ENCODE results near the gene ADCY6. TPM values are rescaled to one million over a fixed set of nuclear protein-coding genes. Genes with fewer than 3 reads are reported as not detected.

The ADCY6 gene
- total RNA-seq, 1 donor from 2014 or later, result 28.9 TPM

DNA sequence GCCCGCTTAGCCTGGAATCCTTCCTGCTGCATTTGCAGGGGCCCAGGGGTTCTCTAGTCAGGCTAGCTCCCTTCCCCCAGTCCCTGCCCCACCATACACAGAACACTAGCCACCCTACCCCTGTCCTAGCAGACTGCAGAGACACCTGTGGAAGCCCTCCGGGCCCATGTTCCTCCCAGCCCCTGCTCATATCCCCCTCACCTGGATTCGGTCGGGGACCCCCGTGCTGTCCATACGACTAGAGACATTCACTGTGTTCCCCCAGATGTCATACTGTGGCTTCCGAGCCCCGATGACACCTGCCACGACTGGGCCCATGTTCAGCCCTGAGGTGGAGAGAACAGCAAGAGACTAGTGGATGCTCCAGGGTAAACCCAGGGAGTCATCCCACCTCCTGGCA, 20.2 kb downstream of the ADCY6 start:
- no peaks in the 10 kb centered on the region for H3K79me2 ChIP-seq (ENCODE audit: insufficient read depth, low read length)
- H2AFZ ChIP-seq (ENCODE audit: low read depth, low read length), result no peak overlapping the region
- Mint-ChIP-seq H3K4me1 (ENCODE audit: low read depth, unreplicated experiment) (peaks cover 15% of the 10 kb centered on the region), H3K36me3 (ENCODE audit: low read depth, unreplicated experiment) (peaks cover 45% of the 10 kb centered on the region), H3K9me3 (ENCODE audit: unreplicated experiment) (peaks cover 3% of the 10 kb centered on the region), H3K27ac (ENCODE audit: unreplicated experiment) (no peak overlapping the region), H3K4me3 (ENCODE audit: unreplicated experiment) (no peak overlapping the region), H3K27me3 (ENCODE audit: low read depth, unreplicated experiment) (peaks cover 4% of the 10 kb centered on the region)
- H3K9ac ChIP-seq (ENCODE audit: low read length), result no peak overlapping the region
- no peak overlapping the region for H3K4me2 ChIP-seq (ENCODE audit: low read length)
- peaks cover 13% of the 10 kb centered on the region for H3K4me1 ChIP-seq (ENCODE audit: insufficient read depth, low read length)
- H3K36me3 ChIP-seq (ENCODE audit: insufficient read depth, low read length), result peaks cover 31% of the 10 kb centered on the region
- TF ChIP-seq, protein P1, sequence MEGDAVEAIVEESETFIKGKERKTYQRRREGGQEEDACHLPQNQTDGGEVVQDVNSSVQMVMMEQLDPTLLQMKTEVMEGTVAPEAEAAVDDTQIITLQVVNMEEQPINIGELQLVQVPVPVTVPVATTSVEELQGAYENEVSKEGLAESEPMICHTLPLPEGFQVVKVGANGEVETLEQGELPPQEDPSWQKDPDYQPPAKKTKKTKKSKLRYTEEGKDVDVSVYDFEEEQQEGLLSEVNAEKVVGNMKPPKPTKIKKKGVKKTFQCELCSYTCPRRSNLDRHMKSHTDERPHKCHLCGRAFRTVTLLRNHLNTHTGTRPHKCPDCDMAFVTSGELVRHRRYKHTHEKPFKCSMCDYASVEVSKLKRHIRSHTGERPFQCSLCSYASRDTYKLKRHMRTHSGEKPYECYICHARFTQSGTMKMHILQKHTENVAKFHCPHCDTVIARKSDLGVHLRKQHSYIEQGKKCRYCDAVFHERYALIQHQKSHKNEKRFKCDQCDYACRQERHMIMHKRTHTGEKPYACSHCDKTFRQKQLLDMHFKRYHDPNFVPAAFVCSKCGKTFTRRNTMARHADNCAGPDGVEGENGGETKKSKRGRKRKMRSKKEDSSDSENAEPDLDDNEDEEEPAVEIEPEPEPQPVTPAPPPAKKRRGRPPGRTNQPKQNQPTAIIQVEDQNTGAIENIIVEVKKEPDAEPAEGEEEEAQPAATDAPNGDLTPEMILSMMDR (IDR thresholded peaks at IDR 0.05; ENCODE audit: insufficient read depth, low read depth, low read length), result no peak
- TF ChIP-seq EZH2 (IDR thresholded peaks at IDR 0.05; ENCODE audit: insufficient read depth, low read length), result no peak
- no peaks in the 10 kb centered on the region for H3K9me3 ChIP-seq (ENCODE audit: insufficient read depth, low read depth, low read length)
- H4K20me1 ChIP-seq (ENCODE audit: insufficient read depth, low read length), result peaks cover 18% of the 10 kb centered on the region
- no peaks in the 10 kb centered on the region for H3K27me3 ChIP-seq (ENCODE audit: insufficient read depth, low read length)
- no peak overlapping the region for H3K4me3 ChIP-seq (ENCODE audit: insufficient read depth, low read depth, low read length)
- no peak for DNase-seq (ENCODE audit: low read depth)
- H3K27ac ChIP-seq (ENCODE audit: low read depth, low read length), result no peak overlapping the region
- FAIRE-seq, result no peak

DNA sequence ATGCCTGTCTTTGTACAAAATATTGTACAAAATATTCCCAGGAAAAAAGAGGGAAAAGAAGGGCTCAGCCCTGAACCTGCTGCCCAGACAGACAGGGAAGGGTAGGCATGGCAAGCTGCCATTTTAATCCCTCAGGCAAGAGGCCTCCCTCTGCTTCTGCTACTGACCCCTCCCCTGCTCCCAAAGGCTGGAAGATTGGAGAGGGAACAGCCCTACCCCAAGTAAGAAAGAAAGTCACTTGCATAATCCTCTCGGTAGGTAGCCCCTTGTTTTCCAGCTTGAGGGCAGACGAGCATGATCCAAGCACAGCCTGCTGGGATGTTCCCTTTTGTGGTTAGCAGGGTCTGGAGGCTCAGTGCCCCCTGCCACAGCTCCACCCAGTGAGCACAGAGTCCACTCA, 20.7 kb downstream of the ADCY6 start:
- peaks cover 4% of the 10 kb centered on the region for H3K27me3 Mint-ChIP-seq (ENCODE audit: low read depth, unreplicated experiment)
- Histone ChIP-seq H4K20me1 (ENCODE audit: insufficient read depth, low read length) (peaks cover 16% of the 10 kb centered on the region), H2AFZ (ENCODE audit: low read depth, low read length) (no peak overlapping the region), H3K4me1 (ENCODE audit: insufficient read depth, low read length) (peaks cover 13% of the 10 kb centered on the region), H3K9me3 (ENCODE audit: insufficient read depth, low read depth, low read length) (no peaks in the 10 kb centered on the region), H3K9ac (ENCODE audit: low read length) (no peak overlapping the region), H3K27me3 (ENCODE audit: insufficient read depth, low read length) (no peaks in the 10 kb centered on the region), H3K27ac (ENCODE audit: low read depth, low read length) (no peak overlapping the region), H3K36me3 (ENCODE audit: insufficient read depth, low read length) (peaks cover 26% of the 10 kb centered on the region), H3K4me3 (ENCODE audit: insufficient read depth, low read depth, low read length) (no peak overlapping the region), H3K79me2 (ENCODE audit: insufficient read depth, low read length) (no peaks in the 10 kb centered on the region), H3K4me2 (ENCODE audit: low read length) (no peak overlapping the region)
- no peak for TF ChIP-seq EZH2 (IDR thresholded peaks at IDR 0.05; ENCODE audit: insufficient read depth, low read length)
- TF ChIP-seq, protein P1 (IDR thresholded peaks at IDR 0.05; ENCODE audit: insufficient read depth, low read depth, low read length), result no peak
- H3K4me1 Mint-ChIP-seq (ENCODE audit: low read depth, unreplicated experiment), result peaks cover 15% of the 10 kb centered on the region
- peaks cover 3% of the 10 kb centered on the region for H3K9me3 Mint-ChIP-seq (ENCODE audit: unreplicated experiment)
- H3K4me3 Mint-ChIP-seq (ENCODE audit: unreplicated experiment), result no peak overlapping the region
- peaks cover 42% of the 10 kb centered on the region for H3K36me3 Mint-ChIP-seq (ENCODE audit: low read depth, unreplicated experiment)
- FAIRE-seq (no peak), DNase-seq (ENCODE audit: low read depth) (no peak)
- no peak overlapping the region for H3K27ac Mint-ChIP-seq (ENCODE audit: unreplicated experiment)

DNA sequence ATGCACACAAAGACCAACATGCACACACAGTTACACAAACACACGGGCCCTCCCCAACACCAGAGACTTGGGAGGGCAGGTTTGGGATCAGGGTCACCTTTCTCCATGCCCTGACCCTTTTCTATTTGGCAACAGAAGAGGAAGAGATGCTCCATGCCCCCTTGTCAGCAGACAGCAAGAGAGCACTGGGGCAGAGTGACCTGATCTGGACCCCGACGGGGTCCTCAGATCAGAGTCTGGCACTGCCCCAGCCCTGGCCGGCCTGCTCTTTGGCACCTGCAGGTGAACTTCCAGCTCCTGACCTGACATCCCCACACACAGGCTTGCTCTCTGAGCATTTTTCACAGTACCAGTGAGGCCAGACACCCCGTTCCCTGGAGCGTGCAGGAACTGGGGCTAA, 21.4 kb downstream of the ADCY6 start:
- H3K27me3 Mint-ChIP-seq (ENCODE audit: low read depth, unreplicated experiment), result peaks cover 4% of the 10 kb centered on the region
- H2AFZ ChIP-seq (ENCODE audit: low read depth, low read length), result no peak overlapping the region
- no peak overlapping the region for H3K4me3 Mint-ChIP-seq (ENCODE audit: unreplicated experiment)
- peaks cover 13% of the 10 kb centered on the region for H3K4me1 ChIP-seq (ENCODE audit: insufficient read depth, low read length)
- H3K27ac Mint-ChIP-seq (ENCODE audit: unreplicated experiment), result no peak overlapping the region
- peaks cover 15% of the 10 kb centered on the region for H4K20me1 ChIP-seq (ENCODE audit: insufficient read depth, low read length)
- no peak overlapping the region for H3K4me2 ChIP-seq (ENCODE audit: low read length)
- peaks cover 3% of the 10 kb centered on the region for H3K9me3 Mint-ChIP-seq (ENCODE audit: unreplicated experiment)
- no peak for TF ChIP-seq EZH2 (IDR thresholded peaks at IDR 0.05; ENCODE audit: insufficient read depth, low read length)
- TF ChIP-seq, protein P1 (IDR thresholded peaks at IDR 0.05; ENCODE audit: insufficient read depth, low read depth, low read length), result no peak
- H3K27me3 ChIP-seq (ENCODE audit: insufficient read depth, low read length), result no peaks in the 10 kb centered on the region
- no peak for FAIRE-seq
- no peak overlapping the region for H3K9ac ChIP-seq (ENCODE audit: low read length)
- peaks cover 38% of the 10 kb centered on the region for H3K36me3 Mint-ChIP-seq (ENCODE audit: low read depth, unreplicated experiment)
- no peak overlapping the region for H3K27ac ChIP-seq (ENCODE audit: low read depth, low read length)
- peaks cover 20% of the 10 kb centered on the region for H3K36me3 ChIP-seq (ENCODE audit: insufficient read depth, low read length)
- no peak for DNase-seq (ENCODE audit: low read depth)
- peaks cover 15% of the 10 kb centered on the region for H3K4me1 Mint-ChIP-seq (ENCODE audit: low read depth, unreplicated experiment)
- H3K9me3 ChIP-seq (ENCODE audit: insufficient read depth, low read depth, low read length), result no peaks in the 10 kb centered on the region
- no peak overlapping the region for H3K4me3 ChIP-seq (ENCODE audit: insufficient read depth, low read depth, low read length)
- no peaks in the 10 kb centered on the region for H3K79me2 ChIP-seq (ENCODE audit: insufficient read depth, low read length)
